ENCODE data around the gene MED9. TPM values are rescaled to one million over a fixed set of nuclear protein-coding genes. Genes with fewer than 3 reads are reported as not detected.

Gene MED9
- total RNA-seq, 1 donor from 2014 or later, result 8.3 TPM

DNA sequence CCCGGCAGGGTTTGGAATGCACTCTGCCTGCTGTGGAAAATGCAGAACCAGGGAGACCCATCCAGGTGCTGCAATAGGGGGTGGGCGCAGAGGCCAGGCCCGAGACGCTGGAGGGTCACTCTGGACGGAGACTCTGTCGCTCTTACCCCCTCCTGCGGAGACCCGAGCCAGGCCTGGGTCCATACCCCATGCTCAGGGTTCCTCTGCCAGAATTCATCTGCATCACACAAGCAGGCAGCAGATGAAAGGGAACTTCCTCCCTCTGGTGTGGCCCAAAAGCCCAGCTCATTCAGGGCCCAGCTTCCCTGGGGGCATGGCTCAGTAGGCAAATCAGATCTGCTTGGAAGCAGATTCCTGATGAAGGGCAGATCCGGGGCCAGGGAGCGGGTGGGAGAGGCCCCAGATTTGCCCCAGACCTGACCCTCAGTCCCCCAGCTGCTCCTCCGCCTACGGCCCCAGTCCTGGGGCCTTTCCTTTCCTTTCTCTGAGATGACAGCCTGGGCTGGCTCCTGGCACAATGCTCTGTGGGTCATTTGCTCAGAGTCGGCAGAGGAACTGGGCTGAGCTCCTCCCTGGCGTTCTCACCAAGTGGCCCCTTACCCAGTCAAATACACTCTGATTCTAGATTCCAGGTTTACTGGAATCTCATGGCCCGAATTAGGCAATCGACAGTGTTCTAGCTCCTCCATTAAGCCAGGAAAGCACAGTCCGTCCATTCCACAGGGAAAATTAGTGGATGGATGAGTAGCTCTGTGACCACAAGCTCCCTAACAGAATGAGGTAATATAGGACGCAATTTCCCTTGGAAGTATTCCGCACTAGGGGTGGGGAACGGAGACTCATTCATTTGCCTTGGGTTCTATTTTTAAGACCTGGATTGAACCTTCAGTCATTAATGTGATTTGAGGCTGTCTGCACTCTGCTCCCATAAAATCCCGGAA is 38.5 kb downstream of the MED9 start:
- peak in 1 of 2 donors; percentile 38 for DNase-seq (ENCODE audit: low read depth in 2 of 2)

GRCh38 chr17:17515934-17516930 is 39.4 kb downstream of the MED9 start:
- peak in 1 of 2 donors; percentile 31 for DNase-seq (ENCODE audit: low read depth in 2 of 2)

DNA sequence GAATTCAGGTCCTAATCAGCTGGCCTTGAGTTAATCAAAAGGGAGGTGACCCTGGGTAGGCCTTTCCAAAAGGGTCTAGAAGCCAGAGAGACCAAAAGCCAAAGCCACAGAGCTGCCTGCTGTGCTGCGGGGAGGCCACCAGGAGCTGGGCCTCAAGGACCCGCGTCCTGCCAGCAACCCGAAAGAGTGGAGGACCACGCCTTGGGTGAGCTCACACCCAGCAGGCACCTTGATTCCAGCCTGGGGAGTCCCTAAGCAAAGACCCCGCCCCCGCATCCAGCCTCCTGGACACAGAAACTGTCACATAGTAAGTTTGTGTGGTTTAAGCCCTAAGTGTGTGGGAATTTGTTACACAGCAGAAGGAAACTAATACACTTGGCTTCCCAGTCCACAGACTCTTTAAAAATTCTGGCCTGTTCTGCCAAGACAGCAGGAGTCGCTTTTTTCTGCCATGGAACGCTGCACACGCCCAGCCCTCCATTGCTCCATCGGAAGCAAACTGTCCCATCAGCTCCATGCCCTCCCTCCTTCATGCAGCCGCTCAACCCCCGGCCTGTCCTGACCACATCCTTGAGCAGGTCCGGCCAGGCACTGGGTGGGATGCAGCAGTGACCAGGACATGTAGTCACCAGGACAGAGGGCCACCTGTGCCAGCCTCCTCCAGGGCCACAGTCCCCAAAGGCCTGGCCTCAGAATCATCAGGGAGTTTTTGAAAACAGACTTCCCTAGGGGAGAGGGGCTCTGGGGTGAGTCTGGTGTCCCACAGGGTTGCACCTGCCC is 40.3 kb downstream of the MED9 start:
- DNase-seq (ENCODE audit: low read depth in 2 of 2), result no peak

GRCh38 chr17:17518014-17518413 is 41.2 kb downstream of the MED9 start:
- DNase-seq (ENCODE audit: low read depth in 2 of 2), result no peak

DNA sequence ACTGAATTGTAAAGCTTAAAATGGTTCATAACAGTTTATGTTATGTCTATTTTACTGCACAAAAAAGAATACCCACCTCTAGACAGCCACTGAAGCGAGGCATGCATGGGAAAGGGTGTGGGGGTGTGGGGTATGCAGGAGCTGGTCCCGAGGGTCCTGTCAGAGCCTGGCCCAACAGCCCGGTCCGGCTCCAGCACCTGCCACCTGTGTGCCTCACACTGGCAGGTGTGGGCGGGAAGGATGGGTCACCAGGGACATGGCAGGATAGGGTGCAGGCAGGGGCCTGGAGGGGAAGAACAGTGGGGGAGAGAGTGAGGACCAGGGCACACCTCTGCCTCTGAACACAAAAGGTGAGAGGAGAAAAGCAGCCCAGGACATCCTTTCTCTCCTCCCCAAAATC is 42.2 kb downstream of the MED9 start:
- DNase-seq (ENCODE audit: low read depth in 2 of 2), result no peak

DNA sequence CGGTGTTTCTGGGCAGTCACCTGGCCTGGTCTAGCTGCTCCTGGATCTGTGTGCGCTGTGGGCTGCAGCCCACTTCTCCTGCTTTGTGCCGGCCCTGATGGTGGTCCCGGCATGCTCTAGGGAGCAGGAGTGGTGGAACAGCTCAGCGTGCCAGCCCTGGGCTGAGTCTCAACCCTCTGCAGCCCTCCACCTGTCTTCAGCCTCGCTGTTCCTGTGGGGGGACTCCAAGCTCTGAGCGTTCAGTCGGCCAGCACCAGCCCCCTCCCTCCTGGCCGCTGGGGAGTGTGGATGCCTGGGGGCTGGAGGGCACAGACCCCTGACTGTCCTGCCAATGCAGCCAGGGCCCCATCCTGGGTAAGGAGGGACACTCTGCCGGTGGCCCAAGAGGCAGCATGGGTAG is 43.1 kb downstream of the MED9 start:
- no peak for DNase-seq (ENCODE audit: low read depth in 2 of 2)

DNA sequence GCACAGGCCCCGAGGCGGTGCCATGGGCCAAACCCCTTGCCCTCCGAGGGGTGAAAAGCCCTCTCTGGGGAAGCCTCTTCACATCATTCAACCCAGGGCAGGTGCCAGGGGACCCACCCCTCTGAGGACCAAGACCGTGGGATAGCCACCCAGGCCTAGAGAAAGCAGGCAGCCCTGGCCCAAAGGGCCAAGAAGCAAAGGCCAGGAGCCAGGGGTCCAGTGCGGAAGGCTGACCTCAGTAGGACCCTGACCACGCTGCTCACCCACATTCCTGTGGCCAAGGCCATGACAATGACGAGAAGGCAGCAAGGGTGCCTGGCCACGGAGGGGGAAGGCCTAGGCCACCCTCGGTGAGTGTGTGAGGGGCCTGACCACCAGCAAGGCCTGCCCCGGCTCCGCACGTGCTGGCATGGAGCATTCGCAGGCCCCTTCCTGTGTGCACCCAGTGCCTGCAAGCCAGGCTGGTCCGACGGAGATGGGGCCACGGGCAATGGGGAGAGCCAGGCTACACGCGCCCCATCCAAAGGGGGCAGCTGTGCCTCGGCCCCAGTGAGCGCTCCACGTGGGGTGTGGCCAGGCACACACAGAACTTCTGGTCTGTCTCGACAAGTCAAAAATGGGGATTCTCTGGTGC is 43.9 kb downstream of the MED9 start:
- DNase-seq (ENCODE audit: low read depth in 2 of 2), result no peak

GRCh38 chr17:17523001-17523730 is 46.4 kb downstream of the MED9 start:
- no peak for DNase-seq (ENCODE audit: low read depth in 2 of 2)

GRCh38 chr17:17523731-17524490 is 47.1 kb downstream of the MED9 start:
- no peak for DNase-seq (ENCODE audit: low read depth in 2 of 2)

DNA sequence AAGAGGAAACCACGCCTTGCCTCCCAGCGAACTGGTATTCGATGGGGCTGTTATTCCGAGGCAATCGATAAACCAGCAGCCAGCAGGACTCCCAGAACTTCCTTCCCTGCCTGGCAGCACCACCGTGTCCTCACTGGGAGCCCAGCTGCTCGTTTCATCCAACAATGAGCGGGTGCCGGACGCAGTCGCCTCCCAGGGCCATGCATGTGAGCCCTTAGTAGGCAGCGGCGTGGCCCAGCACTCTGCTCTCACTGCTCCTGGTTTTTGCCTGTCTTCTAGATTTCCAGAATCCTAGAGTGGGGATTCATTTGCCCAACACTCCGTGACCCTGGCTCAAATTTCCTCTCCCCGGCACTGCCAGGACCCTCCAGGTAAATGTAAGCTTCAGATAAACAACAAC is 48.5 kb downstream of the MED9 start:
- peak in 1 of 2 donors; percentile 30 for DNase-seq (ENCODE audit: low read depth in 2 of 2)

DNA sequence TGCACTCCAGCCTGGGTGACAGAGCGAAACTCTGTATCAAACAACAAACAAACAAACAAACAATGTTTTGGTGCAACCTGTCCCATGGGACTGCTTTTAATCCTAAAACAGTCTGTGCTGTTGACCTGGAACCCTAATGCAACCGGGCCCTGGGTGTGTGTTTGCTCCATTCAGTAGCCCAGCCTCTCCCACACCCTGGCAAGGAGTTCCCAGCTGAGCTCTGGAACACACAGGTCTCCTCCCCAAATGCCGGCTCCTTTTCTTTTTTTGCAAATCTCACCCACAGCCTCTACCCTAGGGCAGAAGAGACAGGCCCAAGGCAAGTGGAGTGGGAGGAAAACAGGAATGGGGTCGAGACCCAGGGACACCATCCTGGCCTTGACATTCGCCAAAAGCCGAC is 49.2 kb downstream of the MED9 start:
- no peak for DNase-seq (ENCODE audit: low read depth in 2 of 2)

DNA sequence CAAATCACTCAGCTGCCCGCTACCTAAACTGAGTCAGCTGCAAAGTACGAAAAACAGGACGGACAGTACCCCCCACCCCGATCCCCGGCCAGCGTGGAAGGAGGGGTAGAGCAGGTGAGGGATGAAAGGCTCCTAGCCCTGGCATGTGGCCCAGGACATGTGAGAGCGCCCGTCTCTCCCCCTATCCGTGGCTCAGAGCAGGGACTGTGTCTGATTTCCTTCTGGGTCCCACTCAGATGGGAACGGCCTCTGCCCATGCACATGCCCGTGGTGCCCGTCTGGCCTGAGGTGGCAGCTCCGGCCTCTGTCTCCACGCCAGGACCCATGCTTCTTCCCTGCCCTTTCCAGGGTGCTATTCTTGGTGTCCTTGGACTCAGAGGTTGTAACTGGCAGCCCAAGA is 49.6 kb downstream of the MED9 start:
- DNase-seq (ENCODE audit: low read depth in 2 of 2), result no peak

GRCh38 chr17:17527534-17527933 is 50.7 kb downstream of the MED9 start:
- DNase-seq (ENCODE audit: low read depth in 2 of 2), result peak in 1 of 2 donors; percentile 33

DNA sequence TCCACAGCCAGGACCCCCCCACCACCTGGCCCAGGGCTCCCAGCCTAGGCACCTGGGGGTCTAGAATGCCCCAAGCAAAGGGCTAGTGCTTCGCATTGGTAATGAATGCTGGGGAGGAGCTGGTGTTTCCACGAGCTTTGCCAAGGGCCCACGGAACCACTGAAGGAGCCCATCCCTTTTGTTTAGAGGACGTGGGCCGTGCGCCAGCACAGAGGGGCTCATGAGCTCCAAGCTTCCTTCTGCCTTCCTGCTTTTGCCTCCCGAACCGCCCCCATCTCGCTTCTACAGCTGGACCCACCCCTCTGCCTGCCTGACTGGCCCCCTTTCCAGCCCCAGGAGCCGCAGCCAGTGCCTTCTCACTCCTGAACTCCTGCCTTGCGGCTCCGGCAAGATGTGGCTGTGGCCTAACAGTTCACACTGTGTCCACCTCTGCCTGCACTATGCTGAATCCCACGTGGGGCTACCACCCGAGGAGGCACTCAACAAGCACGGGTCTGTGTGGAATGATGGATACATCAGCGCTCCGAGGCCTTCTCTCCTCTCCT is 51.2 kb downstream of the MED9 start:
- DNase-seq (ENCODE audit: low read depth in 2 of 2), result no peak

- no peak for DNase-seq (ENCODE audit: low read depth in 2 of 2)
Observed at GRCh38 chr17:17528696-17529652, 52.2 kb downstream of the MED9 start.

- no peak for DNase-seq (ENCODE audit: low read depth in 2 of 2)
Observed at GRCh38 chr17:17531156-17531555, 54.4 kb downstream of the MED9 start.

DNA sequence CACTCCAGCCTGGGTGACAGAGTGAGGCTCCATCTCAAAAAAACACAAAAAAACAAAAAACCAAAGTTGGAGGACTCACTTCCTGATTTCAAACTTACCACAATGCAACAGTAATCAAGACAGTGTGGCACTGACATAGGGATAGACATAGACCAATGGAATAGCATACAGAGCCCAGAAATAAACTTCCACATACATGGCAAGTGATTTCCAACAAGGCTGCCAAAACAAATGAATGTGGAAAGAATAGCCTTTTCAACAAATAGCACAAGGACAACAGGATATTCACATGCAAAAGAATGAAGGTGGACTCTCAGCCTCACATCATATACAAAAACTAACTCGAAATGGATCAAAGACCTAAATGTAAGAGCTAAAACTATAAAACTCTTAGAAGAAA is 56.2 kb downstream of the MED9 start:
- DNase-seq (ENCODE audit: low read depth in 2 of 2), result peak in 1 of 2 donors; percentile 95

DNA sequence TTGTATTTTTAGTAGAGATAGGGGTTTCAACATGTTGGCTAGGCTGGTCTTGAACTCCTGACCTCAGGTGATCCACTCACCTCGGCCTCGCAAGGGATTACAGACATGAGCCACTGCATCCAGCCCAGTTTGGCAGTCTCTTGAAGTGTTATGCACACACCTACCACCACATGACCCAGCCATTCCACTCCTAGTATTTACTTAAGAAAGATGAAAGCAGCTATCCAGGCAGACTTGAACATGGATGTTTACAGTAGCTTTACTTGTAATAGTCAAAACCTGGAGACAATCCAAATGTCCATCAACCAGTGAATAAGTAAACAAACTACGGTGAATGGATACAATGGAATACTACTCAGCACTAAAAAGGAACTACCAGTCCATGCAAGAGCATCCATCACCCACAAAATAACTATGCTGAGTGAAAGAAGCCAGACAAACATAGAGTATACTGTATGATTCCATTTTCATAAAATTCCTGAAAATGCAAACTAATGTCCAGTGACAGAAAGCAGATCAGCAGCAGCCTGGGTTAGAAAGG is 57.2 kb downstream of the MED9 start:
- peak in 1 of 2 donors; percentile 17 for DNase-seq (ENCODE audit: low read depth in 2 of 2)
